ENCODE measurements around the gene DGKG.

- TF ChIP-seq POLR2AphosphoS5 (IDR thresholded peaks at IDR 0.05; ENCODE audit: low read depth, low read length) (no peak), CTCF (IDR thresholded peaks at IDR 0.05) (no peak), FOXJ3 (CRISPR knock-in tag; IDR thresholded peaks at IDR 0.05) (no peak), TAF1 (IDR thresholded peaks at IDR 0.05; ENCODE audit: borderline replicate concordance, low read depth, low read length) (no peak), RAD21 (IDR thresholded peaks at IDR 0.05; ENCODE audit: low read length) (no peak), ZBTB33 (IDR thresholded peaks at IDR 0.05; ENCODE audit: borderline replicate concordance, low read depth) (no peak), MXI1 (IDR thresholded peaks at IDR 0.05; ENCODE audit: low read depth, low read length) (no peak), GABPA (IDR thresholded peaks at IDR 0.05; ENCODE audit: low read depth) (no peak), USF1 (IDR thresholded peaks at IDR 0.05; ENCODE audit: borderline replicate concordance, low read depth) (no peak), SMC3 (IDR thresholded peaks at IDR 0.05; ENCODE audit: low read depth, low read length) (no peak), USF2 (IDR thresholded peaks at IDR 0.05; ENCODE audit: borderline replicate concordance, low read depth, low read length) (no peak), EZH2phosphoT487 (IDR thresholded peaks at IDR 0.05; ENCODE audit: borderline replicate concordance, low read depth) (no peak)
These were observed 7.9 kb downstream of the DGKG start for GRCh38 chr3:186354100-186354499.
